NCI-H460 (cell line): Measurements from ENCODE around the gene TMPRSS13. TPM values are rescaled to one million over a fixed set of nuclear protein-coding genes. Genes with fewer than 3 reads are reported as not detected.
"Not testable (repeated sequence)": the region's sequence is repeated elsewhere in the genome, so short reads cannot be mapped to it uniquely, and the experiment has no call there.

Source experiments
- DNase-seq: peaks from one replicate; pipeline ENCODE4 v3.0.0-alpha.2; 2016; ENCODE audit warnings: low read depth; ENCODE audit errors: extremely low read depth
- polyA plus RNA-seq: library from polyadenylated mRNA; depleted of rRNA; stranded (reverse); fragments of >200 nt; gene quantifications from 2 replicates; pipeline ENCODE4 v1.2.3, GENCODE V29; 2014; cell fraction: nucleus; rRNA removed
- total RNA-seq: library from RNA; depleted of rRNA; stranded (reverse); fragments of >200 nt; shearing (Covaris generic); gene quantifications from 2 replicates; pipeline ENCODE4 v1.2.3, GENCODE V29; 2014; rRNA removed

TMPRSS13 gene
- not detected in 2 replicates for total RNA-seq
- not detected in 2 replicates for polyA plus RNA-seq

- DNase-seq, result no peak
Measured at GRCh38 chr11:117929142-117929915, at the start of gene TMPRSS13. TSS of gene TMPRSS13 (minus strand) at chr11:117929402. CDS start at chr11:117929307, 95 bp downstream.

- no peak for DNase-seq
Measured at GRCh38 chr11:117978991-117979390, 49.8 kb upstream of the TMPRSS13 start.

GRCh38 chr11:117978291-117978910, 49.2 kb upstream of the TMPRSS13 start:
- DNase-seq, result not testable (repeated sequence)

- not testable (repeated sequence) for DNase-seq
Measured at GRCh38 chr11:117977612-117978264, 48.5 kb upstream of the TMPRSS13 start.

- DNase-seq, result no peak
Measured at GRCh38 chr11:117977029-117977428, 47.8 kb upstream of the TMPRSS13 start.

- DNase-seq, result no peak
Measured at GRCh38 chr11:117976445-117976844, 47.2 kb upstream of the TMPRSS13 start.

- DNase-seq, result no peak
Measured at GRCh38 chr11:117973503-117973860, 44.3 kb upstream of the TMPRSS13 start.

GRCh38 chr11:117972629-117973502, 43.7 kb upstream of the TMPRSS13 start:
- DNase-seq, result no peak

GRCh38 chr11:117972044-117972443, 42.8 kb upstream of the TMPRSS13 start:
- DNase-seq, result no peak

- no peak for DNase-seq
Measured at GRCh38 chr11:117970400-117971024, 41.3 kb upstream of the TMPRSS13 start.

- DNase-seq, result no peak
Measured at GRCh38 chr11:117969160-117969991, 40.2 kb upstream of the TMPRSS13 start.

GRCh38 chr11:117966908-117967307, 37.7 kb upstream of the TMPRSS13 start:
- no peak for DNase-seq

GRCh38 chr11:117962826-117963225, 33.6 kb upstream of the TMPRSS13 start:
- no peak for DNase-seq

- no peak for DNase-seq
Measured at GRCh38 chr11:117961896-117962295, 32.7 kb upstream of the TMPRSS13 start.

- DNase-seq, result no peak
Measured at GRCh38 chr11:117960406-117960805, 31.2 kb upstream of the TMPRSS13 start.

GRCh38 chr11:117959438-117960149, 30.4 kb upstream of the TMPRSS13 start:
- no peak for DNase-seq

- DNase-seq, result no peak
Measured at GRCh38 chr11:117958949-117959348, 29.7 kb upstream of the TMPRSS13 start.

GRCh38 chr11:117953024-117953671, 23.9 kb upstream of the TMPRSS13 start:
- no peak for DNase-seq
